ENCODE results near the gene CACNG3.

DNA sequence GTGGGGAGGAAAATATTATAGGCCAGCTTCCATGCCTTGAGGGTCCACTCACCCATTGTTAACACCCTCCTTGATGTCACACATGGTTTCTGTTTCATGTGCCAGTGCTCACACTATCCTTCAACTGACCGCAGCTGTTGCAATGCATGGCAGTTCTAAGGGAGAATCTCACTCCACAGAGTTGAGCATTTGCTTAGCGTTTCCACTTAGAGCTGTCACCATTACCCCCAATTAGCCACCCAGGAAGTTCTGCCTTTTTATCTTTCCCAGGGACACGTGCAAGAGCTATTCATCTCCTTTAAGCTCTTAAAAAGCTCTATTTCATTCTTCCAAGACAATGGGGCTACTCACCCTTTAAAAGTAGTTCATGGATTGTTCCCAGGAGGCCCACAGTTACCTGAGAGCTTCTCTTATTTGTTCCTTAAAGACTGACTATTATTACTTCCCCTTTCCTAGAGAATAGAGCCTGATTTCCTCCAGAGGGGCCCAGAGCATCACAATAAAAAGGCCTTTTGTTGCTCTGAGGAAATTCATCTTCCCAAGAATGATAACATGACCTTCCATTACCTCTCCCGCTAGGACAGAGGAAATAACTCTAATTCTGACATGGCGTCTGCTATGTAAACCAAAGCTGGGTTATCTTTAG lies 126.8 kb downstream of the CACNG3 start:
- TF ChIP-seq POLR2A (IDR thresholded peaks at IDR 0.05), result no peak
- no peak for TF ChIP-seq CTCF (IDR thresholded peaks at IDR 0.05 in 8 of 11, conservative IDR thresholded peaks at IDR 0.05 in 3 of 11)

All from spleen (tissue), 7 donors.